ENCODE data around the gene POMT1. TPM values are rescaled to one million over a fixed set of nuclear protein-coding genes. Genes with fewer than 3 reads are reported as not detected.
A peak's percentile ranks its signal among the peaks of the same experiment; 100 is the strongest.
"Not testable (repeated sequence)": the region's sequence is repeated elsewhere in the genome, so short reads cannot be mapped to it uniquely, and the experiment has no call there.

POMT1 gene
- total RNA-seq, 4 donors from 2014 or later, result 16.6 to 62.0 (median 34.1) TPM

DNA sequence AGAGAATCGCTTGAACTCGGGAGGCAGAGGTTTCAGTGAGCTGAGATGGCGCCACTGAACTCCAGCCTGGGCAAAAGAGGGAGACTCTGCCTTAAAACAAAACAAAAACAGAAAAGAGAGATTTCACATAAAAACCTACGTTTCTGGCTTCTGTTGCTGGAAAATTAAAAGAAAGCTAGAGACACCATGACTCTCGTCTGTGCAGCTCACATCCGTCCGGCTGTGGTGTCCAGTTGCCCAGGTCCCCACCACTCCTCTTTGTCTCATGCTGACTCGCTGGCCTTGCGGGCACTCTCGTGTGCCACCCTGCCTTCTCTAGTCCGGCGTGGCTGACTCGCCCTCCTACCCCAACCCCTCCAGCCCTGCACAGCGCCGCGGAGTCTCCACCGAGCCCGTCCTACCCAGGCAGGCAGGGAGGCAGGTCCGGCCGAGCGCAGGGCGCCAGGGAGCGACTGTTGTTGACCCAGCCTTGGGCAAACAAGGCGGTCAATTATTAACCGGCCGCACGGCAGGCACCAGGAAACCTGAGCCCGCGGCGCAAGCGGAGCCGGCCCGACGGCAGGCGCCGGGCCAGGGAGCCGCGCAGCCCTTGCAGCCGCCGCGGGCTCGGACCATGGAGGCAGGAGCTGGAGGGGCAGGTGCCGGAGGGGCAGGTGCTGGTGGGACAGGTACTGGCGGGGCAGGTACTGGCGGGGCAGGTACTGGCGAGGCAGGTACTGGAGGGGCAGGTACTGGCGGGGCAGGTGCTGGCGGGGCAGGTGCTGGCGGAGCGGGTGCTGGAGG is 42.5 kb downstream of the POMT1 start, which contains the start of gene PRRT1B:
TSS of gene PRRT1B (plus strand) at position 521 of the 783 bp plus-strand sequence. CDS start at position 614, 93 bp downstream.
- no peak for DNase-seq (ENCODE audit: low spot score in 2 of 2)
- peaks cover 20% of the 10 kb centered on the region for H3K4me1 ChIP-seq
- no peaks in the 10 kb centered on the region for H3K36me3 ChIP-seq
- 28% methylated on average over 39 of the region's 50 CpGs for WGBS
- TF ChIP-seq CTCF (IDR thresholded peaks at IDR 0.05) (no peak), POLR2AphosphoS5 (IDR thresholded peaks at IDR 0.05) (no peak), POLR2A (IDR thresholded peaks at IDR 0.05) (no peak), EP300 (IDR thresholded peaks at IDR 0.05) (no peak)
- H3K4me3 ChIP-seq, result peak within 1 kb of the TSS; percentile 22
- H3K9me3 ChIP-seq, result peaks cover 14% of the 10 kb centered on the region
- peaks cover 57% of the 10 kb centered on the region for H3K27me3 ChIP-seq
- no peak within 1 kb of the TSS for H3K27ac ChIP-seq

DNA sequence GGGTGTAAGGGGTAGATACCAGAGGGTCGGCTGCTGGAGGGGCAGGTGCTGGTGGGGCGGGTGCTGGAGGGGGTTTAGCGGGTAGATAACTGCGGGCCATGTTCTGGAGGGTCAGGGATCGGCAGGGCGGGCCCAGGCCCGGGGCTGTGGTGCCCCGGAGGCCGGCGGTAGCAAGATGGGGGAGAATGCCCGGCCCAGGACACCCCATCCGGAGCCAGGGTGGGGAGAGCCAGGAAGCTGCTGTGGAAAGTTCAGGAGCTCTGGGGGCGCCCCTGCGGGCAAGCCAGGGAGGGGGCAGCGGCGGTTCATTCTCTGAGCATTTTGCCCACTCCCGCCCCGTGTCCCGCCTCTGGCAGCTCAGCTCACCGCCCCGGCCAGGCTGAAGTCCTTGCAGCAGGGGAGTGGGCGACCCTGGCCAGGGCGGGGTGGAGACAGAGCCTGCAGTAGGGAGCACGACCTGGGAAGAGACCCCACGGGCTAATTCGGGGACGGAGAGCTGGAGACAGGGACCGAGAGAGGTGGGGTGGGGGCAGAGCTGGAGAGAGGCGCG is 43.1 kb downstream of the POMT1 start:
- H3K9me3 ChIP-seq, result peaks cover 14% of the 10 kb centered on the region
- TF ChIP-seq POLR2A (IDR thresholded peaks at IDR 0.05) (no peak), POLR2AphosphoS5 (IDR thresholded peaks at IDR 0.05) (no peak), EP300 (IDR thresholded peaks at IDR 0.05) (no peak), CTCF (IDR thresholded peaks at IDR 0.05) (no peak)
- H3K27ac ChIP-seq, result no peak overlapping the region
- 9% methylated on average over 24 of the region's 30 CpGs for WGBS
- no peaks in the 10 kb centered on the region for H3K36me3 ChIP-seq
- H3K27me3 ChIP-seq, result peaks cover 57% of the 10 kb centered on the region
- peaks cover 20% of the 10 kb centered on the region for H3K4me1 ChIP-seq
- DNase-seq (ENCODE audit: low spot score in 2 of 2), result no peak
- H3K4me3 ChIP-seq, result peak overlapping the region; percentile 22

GRCh38 chr9:131546336-131547084 is 43.8 kb downstream of the POMT1 start:
- no peak for DNase-seq (ENCODE audit: low spot score in 2 of 2)
- no peak overlapping the region for H3K27ac ChIP-seq
- 1% methylated on average over 28 of the region's 49 CpGs for WGBS

DNA sequence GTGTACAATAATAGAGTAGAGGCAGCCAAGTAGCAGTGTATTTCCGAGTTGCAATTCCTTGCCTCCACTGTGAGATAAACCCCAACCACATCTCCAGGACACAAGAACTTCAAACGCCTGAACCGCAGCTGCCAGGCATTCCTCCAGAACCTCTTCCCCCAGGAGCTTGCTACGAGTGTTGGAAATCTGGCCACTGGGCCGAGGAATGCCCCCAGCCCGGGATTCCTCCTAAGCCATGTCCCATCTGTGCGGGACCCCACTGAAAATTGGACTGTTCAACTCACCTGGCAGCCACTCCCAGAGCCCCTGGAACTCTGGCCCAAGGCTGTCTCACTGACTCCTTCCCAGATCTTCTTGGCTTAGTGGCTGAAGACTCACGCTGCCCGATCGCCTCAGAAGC is 46.5 kb downstream of the POMT1 start:
- H3K36me3 ChIP-seq; H3K9me3 ChIP-seq; H3K27ac ChIP-seq; DNase-seq (ENCODE audit: low spot score in 2 of 2); H3K4me3 ChIP-seq: not testable (repeated sequence)
- 72% methylated on average over 8 of the region's 10 CpGs for WGBS
- peaks cover 79% of the 10 kb centered on the region for H3K27me3 ChIP-seq
- peaks cover 20% of the 10 kb centered on the region for H3K4me1 ChIP-seq

More at GRCh38 chr9:131546336-131547084, 43.8 kb downstream of the POMT1 start:
- peak overlapping the region; percentile 22 for H3K4me3 ChIP-seq
- H3K27me3 ChIP-seq, result peaks cover 58% of the 10 kb centered on the region
- TF ChIP-seq CTCF (IDR thresholded peaks at IDR 0.05) (no peak), EP300 (IDR thresholded peaks at IDR 0.05) (no peak), POLR2A (IDR thresholded peaks at IDR 0.05) (no peak), POLR2AphosphoS5 (IDR thresholded peaks at IDR 0.05) (no peak)
- H3K9me3 ChIP-seq, result peaks cover 14% of the 10 kb centered on the region
- H3K4me1 ChIP-seq, result peaks cover 20% of the 10 kb centered on the region
- no peaks in the 10 kb centered on the region for H3K36me3 ChIP-seq

DNA sequence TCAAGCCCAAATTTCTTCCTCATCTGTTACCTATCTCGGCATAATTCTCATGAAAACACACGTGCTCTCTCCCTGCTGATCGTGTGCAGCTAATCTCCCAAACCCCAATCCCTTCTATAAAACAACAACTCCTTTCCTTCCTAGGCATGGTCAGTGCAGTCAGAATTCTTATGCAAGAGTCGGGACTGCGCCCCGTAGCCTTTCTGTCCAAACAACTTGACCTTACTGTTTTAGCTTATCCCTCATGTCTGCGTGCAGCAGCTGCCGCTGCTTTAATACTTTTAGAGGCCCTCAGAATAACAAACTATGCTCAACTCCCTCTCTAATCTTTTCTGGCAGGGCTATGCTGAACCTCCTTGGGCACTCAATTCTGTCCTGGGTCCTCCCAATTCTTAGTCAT is 47.7 kb downstream of the POMT1 start:
- peaks cover 80% of the 10 kb centered on the region for H3K27me3 ChIP-seq
- not testable (repeated sequence) for H3K36me3 ChIP-seq
- WGBS, result 74% methylated on average over 8 of the region's 8 CpGs

GRCh38 chr9:131552030-131552429 is 49.3 kb downstream of the POMT1 start:
- 89% methylated on average over 6 of the region's 6 CpGs for WGBS
- H3K27me3 ChIP-seq, result peaks cover 78% of the 10 kb centered on the region

More for the DNA sequence above, 47.7 kb downstream of the POMT1 start:
- not testable (repeated sequence) for H3K27ac ChIP-seq; H3K4me3 ChIP-seq; H3K9me3 ChIP-seq; DNase-seq (ENCODE audit: low spot score in 2 of 2)
- peaks cover 17% of the 10 kb centered on the region for H3K4me1 ChIP-seq

More at GRCh38 chr9:131552030-131552429, 49.3 kb downstream of the POMT1 start:
- Histone ChIP-seq H3K4me1 (peaks cover 1% of the 10 kb centered on the region), H3K36me3 (no peaks in the 10 kb centered on the region), H3K27ac (no peak overlapping the region), H3K9me3 (no peaks in the 10 kb centered on the region), H3K4me3 (no peak overlapping the region)
- TF ChIP-seq POLR2A (IDR thresholded peaks at IDR 0.05), result no peak
- DNase-seq (ENCODE audit: low spot score in 2 of 2), result no peak

All from suprapubic skin (tissue), 4 donors.